HG02610 (cell line): ENCODE data around the gene PCDHB6.
"Not testable (repeated sequence)": the region's sequence is repeated elsewhere in the genome, so short reads cannot be mapped to it uniquely, and the experiment has no call there.

Experiments
- ATAC-seq: cut with Tn5 transposase; IDR thresholded peaks from one replicate; pipeline ENCODE4 v1.9.1; 2021; ENCODE audit warnings: mild to moderate bottlenecking, moderate library complexity; ENCODE audit not compliant: unreplicated experiment

PCDHB6 gene

DNA sequence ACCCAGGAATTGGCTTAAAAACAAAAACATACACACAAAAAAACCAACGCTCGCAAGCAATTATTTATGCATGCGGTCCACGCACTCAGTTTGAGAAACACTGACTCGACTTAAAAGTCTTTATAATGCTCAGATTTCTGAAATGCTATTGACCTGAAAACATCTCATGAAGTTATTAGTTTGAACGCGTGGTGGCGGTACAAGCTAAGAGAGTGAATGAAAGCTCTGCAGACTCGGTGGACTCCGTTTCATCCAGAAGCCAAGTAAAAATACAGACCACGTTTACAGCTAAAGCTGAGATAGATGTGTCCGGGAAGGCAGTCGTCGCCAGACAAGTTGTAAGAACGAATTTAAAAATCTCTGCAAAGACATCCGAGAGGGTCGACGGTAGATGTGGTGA, at the start of gene PCDHB6:
PCDHB6 (plus strand) TSS at position 246 of the 400 bp plus-strand sequence. CDS start 201 bp downstream, outside the sequence.
- no peak for ATAC-seq

DNA sequence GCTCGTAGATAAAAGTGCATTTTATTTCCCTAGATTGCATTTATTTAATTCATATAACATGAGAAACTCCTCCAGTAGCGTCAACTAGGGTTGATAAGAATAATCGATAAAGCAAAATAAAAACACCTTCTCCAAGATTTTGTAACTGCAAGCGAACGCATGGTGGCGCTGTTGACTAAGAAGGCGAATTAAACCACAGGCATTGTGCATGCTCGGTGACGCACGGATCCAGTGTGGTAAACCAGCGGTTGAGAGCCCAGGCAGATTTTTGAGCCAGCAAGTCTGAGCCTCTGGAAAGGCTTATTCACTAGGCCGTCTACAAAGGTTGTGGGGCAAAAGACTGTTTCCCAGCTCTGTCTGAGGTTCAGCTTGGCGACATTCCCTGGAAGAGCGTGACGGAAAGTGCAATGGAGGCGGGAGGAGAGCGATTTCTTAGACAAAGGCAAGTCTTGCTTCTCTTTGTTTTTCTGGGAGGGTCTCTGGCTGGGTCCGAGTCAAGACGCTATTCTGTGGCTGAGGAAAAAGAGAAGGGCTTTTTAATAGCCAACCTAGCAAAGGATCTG, 49.5 kb upstream of the PCDHB6 start, which contains the start of gene PCDHB3:
PCDHB3 (plus strand) TSS at position 231 of the 563 bp plus-strand sequence; CDS start at position 408, 177 bp downstream.
- ATAC-seq: no peak

DNA sequence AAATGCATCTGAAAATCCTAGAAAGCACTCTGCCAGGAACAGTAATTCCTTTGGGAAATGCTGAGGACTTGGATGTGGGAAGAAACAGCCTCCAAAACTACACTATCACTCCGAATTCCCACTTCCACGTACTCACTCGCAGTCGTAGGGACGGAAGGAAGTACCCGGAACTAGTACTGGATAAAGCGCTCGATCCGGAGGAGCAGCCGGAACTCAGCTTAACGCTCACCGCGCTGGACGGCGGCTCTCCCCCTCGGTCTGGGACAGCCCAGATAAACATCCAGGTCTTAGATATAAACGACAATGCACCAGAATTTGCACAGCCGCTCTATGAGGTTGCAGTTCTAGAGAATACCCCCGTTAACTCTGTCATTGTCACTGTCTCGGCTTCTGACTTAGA, 48.8 kb upstream of the PCDHB6 start:
- ATAC-seq: no peak

DNA sequence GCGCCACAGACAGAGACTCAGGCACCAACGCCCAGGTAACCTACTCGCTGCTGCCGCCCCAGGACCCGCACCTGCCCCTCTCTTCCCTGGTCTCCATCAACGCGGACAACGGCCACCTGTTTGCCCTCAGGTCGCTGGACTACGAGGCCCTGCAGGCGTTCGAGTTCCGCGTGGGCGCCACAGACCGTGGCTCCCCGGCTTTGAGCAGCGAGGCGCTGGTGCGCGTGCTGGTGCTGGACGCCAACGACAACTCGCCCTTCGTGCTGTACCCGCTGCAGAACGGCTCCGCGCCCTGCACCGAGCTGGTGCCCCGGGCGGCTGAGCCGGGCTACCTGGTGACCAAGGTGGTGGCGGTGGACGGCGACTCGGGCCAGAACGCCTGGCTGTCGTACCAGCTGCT, 47.8 kb upstream of the PCDHB6 start:
- ATAC-seq: not testable (repeated sequence)

DNA sequence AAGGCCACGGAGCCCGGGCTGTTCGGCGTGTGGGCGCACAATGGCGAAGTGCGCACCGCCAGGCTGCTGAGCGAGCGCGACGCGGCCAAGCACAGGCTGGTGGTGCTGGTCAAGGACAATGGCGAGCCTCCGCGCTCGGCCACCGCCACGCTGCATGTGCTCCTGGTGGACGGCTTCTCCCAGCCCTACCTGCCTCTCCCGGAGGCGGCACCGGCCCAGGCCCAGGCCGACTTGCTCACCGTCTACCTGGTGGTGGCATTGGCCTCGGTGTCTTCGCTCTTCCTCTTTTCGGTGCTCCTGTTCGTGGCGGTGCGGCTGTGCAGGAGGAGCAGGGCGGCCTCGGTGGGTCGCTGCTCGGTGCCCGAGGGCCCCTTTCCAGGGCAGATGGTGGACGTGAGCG, 47.4 kb upstream of the PCDHB6 start:
- not testable (repeated sequence) for ATAC-seq

DNA sequence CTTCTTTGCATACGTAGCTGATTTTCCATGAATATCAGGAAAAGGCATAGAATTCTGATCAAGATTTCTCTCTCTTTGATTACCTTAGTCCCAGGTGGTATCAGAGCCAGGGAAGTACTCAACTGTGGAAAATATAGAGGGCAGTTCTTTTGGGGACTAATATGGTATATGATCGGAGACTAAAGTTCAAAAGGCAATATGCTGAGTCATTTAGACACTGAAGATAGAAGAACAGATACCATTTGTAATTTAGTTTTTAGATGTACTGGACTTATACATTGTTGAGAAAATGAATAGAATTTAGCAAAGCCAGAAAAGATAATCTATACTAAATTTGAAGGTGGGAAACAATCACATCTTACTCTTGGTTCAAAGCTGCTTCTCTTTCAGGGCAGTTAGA, 44.5 kb upstream of the PCDHB6 start:
- no peak for ATAC-seq

DNA sequence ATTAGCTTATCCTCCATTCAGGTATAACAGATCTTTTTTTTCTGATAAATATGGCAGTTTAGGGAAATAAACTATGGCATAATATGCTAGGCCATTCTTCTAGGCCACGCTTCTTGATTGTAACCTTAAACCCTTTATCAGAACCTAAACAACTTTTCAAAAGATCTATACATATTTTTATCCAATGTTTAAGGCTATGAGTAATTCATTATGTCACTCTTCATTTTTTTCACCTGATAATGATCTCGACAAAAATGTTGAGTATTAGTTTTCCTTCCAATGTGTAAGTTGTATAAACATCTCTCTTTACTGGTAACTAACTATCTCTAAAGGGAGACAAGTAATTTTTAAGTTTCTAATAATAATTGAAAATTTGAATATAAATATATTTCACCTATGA, 30.6 kb upstream of the PCDHB6 start:
- no peak for ATAC-seq

GRCh38 chr5:141121563-141121962, 28.3 kb upstream of the PCDHB6 start, which contains the start of gene PCDHB4:
Gene PCDHB4 (plus strand): TSS chr5:141121818. CDS start chr5:141121999, 181 bp downstream.
- no peak for ATAC-seq

GRCh38 chr5:141121985-141122384, 27.9 kb upstream of the PCDHB6 start:
- ATAC-seq: no peak

DNA sequence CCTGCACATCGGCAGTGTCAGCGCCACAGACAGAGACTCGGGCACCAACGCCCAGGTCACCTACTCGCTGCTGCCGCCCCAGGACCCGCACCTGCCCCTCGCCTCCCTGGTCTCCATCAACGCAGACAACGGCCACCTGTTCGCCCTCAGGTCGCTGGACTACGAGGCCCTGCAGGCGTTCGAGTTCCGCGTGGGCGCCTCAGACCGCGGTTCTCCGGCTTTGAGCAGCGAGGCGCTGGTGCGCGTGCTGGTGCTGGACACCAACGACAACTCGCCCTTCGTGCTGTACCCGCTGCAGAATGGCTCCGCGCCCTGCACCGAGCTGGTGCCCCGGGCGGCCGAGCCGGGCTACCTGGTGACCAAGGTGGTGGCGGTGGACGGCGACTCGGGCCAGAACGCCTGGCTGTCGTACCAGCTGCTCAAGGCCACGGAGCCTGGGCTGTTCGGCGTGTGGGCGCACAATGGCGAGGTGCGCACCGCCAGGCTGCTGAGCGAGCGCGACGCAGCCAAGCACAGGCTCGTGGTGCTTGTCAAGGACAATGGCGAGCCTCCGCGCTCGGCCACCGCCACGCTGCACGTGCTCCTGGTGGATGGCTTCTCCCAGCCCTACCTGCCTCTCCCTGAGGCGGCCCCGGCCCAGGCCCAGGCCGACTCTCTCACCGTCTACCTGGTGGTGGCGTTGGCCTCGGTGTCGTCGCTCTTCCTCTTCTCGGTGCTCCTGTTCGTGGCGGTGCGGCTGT, 26.3 kb upstream of the PCDHB6 start:
- ATAC-seq: not testable (repeated sequence)

DNA sequence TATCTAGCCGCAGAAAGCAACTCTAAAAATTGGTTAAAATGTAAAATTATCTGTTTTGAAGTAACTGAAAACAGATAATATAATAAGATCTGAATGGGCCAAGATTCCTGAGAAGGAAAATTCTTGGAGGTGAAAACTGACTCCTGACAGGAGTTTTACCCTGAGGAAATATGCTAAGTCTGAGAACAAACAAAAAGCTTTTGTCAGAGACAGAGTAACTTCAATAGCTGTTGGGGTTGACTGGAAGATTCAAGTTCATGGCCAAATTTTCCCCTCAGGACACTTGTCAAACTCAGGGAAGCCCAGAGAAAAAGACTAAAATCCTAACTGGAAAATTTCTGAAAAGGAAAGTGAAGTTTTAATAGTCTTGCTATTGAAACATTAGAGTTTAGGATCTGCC, 22.6 kb upstream of the PCDHB6 start:
- no peak for ATAC-seq

DNA sequence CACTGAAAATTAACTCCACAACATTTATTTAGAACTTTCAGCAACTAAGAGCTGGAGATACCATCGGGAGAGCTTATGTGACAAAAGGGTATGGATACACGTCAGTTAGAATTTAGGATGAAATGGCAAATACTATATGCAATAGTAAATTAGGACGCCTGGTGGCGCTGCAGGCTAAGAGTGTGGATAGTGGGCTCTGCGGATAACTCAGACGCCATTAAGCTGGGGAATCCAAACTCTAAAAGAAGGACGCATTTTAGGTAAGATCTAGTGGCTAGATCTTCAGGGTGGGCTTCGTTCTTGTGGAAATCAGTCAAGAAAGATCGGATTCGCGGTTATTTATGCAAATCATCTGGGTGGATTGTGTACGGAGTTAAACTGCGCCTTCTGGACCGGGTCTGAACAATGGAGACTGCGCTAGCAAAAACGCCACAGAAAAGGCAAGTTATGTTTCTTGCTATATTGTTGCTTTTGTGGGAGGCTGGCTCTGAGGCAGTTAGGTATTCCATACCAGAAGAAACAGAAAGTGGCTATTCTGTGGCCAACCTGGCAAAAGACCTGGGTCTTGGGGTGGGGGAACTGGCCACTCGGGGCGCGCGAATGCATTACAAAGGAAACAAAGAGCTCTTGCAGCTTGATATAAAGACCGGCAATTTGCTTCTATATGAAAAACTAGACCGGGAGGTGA, 14.7 kb upstream of the PCDHB6 start, which contains the start of gene PCDHB5:
PCDHB5 (plus strand) TSS at position 177 of the 688 bp plus-strand sequence; CDS start at position 406, 229 bp downstream.
- no peak for ATAC-seq

DNA sequence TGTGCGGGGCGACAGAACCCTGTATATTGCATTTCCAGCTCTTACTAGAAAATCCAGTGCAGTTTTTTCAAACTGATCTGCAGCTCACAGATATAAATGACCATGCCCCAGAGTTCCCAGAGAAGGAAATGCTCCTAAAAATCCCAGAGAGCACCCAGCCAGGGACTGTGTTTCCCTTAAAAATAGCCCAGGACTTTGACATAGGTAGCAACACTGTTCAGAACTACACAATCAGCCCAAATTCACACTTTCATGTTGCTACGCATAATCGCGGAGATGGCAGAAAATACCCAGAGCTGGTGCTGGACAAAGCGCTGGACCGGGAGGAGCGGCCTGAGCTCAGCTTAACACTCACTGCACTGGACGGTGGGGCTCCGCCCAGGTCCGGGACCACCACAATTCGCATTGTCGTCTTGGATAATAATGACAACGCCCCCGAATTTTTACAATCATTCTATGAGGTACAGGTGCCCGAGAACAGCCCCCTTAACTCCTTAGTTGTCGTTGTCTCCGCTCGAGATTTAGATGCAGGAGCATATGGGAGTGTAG, 14.1 kb upstream of the PCDHB6 start:
- no peak for ATAC-seq

GRCh38 chr5:141137346-141137745, 12.5 kb upstream of the PCDHB6 start:
- not testable (repeated sequence) for ATAC-seq

- no peak for ATAC-seq
These were observed 551 bp downstream of the PCDHB6 start for GRCh38 chr5:141150224-141150992.

DNA sequence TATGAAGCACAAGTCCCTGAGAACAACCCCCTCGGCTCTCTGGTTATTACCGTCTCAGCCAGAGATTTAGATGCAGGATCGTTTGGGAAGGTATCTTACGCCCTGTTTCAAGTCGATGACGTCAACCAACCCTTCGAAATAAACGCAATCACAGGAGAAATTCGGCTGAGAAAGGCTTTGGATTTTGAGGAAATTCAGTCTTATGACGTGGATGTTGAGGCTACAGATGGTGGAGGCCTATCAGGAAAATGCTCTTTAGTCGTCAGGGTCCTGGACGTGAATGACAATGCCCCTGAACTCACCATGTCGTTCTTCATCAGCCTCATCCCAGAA, 1.1 kb downstream of the PCDHB6 start:
- ATAC-seq: no peak

- ATAC-seq: not testable (repeated sequence)
These were observed 1.8 kb downstream of the PCDHB6 start for GRCh38 chr5:141151632-141152031.

DNA sequence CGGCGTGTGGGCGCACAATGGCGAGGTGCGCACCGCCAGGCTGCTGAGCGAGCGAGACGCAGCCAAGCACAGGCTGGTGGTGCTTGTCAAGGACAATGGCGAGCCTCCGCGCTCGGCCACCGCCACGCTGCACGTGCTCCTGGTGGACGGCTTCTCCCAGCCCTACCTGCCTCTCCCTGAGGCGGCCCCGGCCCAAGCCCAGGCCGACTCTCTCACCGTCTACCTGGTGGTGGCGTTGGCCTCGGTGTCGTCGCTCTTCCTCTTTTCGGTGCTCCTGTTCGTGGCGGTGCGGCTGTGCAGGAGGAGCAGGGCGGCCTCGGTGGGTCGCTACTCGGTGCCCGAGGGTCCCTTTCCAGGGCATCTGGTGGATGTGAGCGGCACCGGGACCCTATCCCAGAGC, 2.2 kb downstream of the PCDHB6 start:
- not testable (repeated sequence) for ATAC-seq

DNA sequence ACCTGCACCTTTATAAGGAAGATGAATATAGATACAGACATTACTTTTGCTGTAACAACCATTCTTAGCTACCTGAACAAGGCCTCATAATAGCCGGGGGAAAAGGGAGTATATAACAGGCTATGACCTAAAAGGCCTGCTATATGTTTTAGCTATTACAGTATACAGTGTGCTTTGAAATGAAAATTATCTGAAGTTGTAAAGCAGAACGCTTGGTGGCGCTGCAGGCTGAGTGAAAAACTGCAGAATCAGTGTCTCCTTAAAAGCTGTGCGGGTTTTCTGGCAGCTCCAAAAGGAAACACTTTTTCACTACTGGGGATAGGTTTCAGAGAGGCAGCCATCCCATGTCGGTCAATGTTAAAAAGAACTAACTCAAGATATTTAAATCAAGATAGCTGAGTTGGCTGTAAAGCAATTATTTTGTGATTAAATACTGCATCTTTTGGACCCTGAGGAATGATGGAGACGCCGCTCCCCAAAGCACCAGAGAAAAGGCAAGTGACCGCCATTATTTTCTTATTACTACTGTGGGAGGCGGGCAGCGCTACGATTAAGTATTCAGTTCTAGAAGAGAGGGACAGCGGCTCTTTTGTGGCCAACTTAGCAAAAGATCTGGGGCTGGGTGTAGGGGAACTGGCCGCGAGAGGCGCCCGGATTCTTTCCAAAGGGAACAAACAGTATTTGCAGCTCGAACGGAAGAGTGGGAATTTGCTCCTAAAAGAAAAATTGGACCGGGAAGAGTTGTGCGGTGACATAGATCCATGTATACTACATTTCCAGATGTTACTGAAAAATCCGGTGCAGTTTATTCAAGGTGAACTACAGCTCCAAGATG, 5.9 kb downstream of the PCDHB6 start:
- ATAC-seq: no peak

DNA sequence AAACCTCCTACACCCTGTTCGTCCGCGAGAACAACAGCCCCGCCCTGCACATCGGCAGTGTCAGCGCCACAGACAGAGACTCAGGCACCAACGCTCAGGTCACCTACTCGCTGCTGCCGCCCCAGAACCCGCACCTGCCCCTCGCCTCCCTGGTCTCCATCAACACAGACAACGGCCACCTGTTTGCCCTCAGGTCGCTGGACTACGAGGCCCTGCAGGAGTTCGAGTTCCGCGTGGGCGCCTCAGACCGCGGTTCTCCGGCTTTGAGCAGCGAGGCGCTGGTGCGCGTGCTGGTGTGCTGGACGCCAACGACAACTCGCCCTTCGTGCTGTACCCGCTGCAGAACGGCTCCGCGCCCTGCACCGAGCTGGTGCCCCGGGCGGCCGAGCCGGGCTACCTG, 7.5 kb downstream of the PCDHB6 start:
- not testable (repeated sequence) for ATAC-seq
